Activated gamma-delta T cell treated with Interleukin-2 at 50 U/mL for 16 hours (primary cell): ENCODE data around the gene GPR160.
"Not testable (repeated sequence)": the region's sequence is repeated elsewhere in the genome, so short reads cannot be mapped to it uniquely, and the experiment has no call there.

ENCODE experiments used
- DNase-seq: peaks from one replicate; pipeline ENCODE4 v3.0.0-alpha.2; 2020

GPR160 gene

GRCh38 chr3:170037463-170038433 lies at the start of gene GPR160:
TSS of gene GPR160 (plus strand) at chr3:170037995. CDS start at chr3:170083973, 45,978 bp downstream.
- peak; percentile 76 for DNase-seq

GRCh38 chr3:169990431-169990830 lies 47.4 kb upstream of the GPR160 start:
- no peak for DNase-seq

- DNase-seq: no peak
Observed at GRCh38 chr3:169992156-169992555, 45.6 kb upstream of the GPR160 start.

GRCh38 chr3:169992781-169993180 lies 45.0 kb upstream of the GPR160 start:
- DNase-seq: no peak

GRCh38 chr3:169993761-169994160 lies 44.0 kb upstream of the GPR160 start:
- DNase-seq: no peak

- no peak for DNase-seq
Observed at GRCh38 chr3:169996063-169996462, 41.7 kb upstream of the GPR160 start.

- DNase-seq: no peak
Observed at GRCh38 chr3:169998668-169999131, 39.1 kb upstream of the GPR160 start.

- DNase-seq: no peak
Observed at GRCh38 chr3:169999433-169999832, 38.4 kb upstream of the GPR160 start.

GRCh38 chr3:170000051-170000450 lies 37.7 kb upstream of the GPR160 start:
- DNase-seq: no peak

GRCh38 chr3:170002231-170002630 lies 35.6 kb upstream of the GPR160 start:
- DNase-seq: no peak

GRCh38 chr3:170002879-170003278 lies 34.9 kb upstream of the GPR160 start:
- no peak for DNase-seq

- DNase-seq: no peak
Observed at GRCh38 chr3:170003881-170004356, 33.9 kb upstream of the GPR160 start.

GRCh38 chr3:170007031-170007663 lies 30.6 kb upstream of the GPR160 start:
- peak; percentile 19 for DNase-seq

- DNase-seq: no peak
Observed at GRCh38 chr3:170010498-170010897, 27.3 kb upstream of the GPR160 start.

- DNase-seq: no peak
Observed at GRCh38 chr3:170012683-170013400, 25.0 kb upstream of the GPR160 start.

- no peak for DNase-seq
Observed at GRCh38 chr3:170016057-170016456, 21.7 kb upstream of the GPR160 start.

GRCh38 chr3:170019306-170019705 lies 18.5 kb upstream of the GPR160 start:
- DNase-seq: not testable (repeated sequence)

- DNase-seq: no peak
Observed at GRCh38 chr3:170021083-170021482, 16.7 kb upstream of the GPR160 start.

GRCh38 chr3:170022336-170022735 lies 15.5 kb upstream of the GPR160 start:
- DNase-seq: no peak

GRCh38 chr3:170023165-170023564 lies 14.6 kb upstream of the GPR160 start:
- no peak for DNase-seq

GRCh38 chr3:170024581-170024980 lies 13.2 kb upstream of the GPR160 start:
- DNase-seq: no peak

- DNase-seq: no peak
Observed at GRCh38 chr3:170027233-170028102, 10.3 kb upstream of the GPR160 start.
